Measurements from ENCODE around the gene SMOC2. TPM values are rescaled to one million over a fixed set of nuclear protein-coding genes. Genes with fewer than 3 reads are reported as not detected.

The SMOC2 gene
- total RNA-seq, 1 experiment from 2014 or later, result 2.1 TPM

- Histone ChIP-seq H3K79me1 (ENCODE audit: insufficient read depth, low read depth, low read length, poor library complexity, severe bottlenecking) (no peaks in the 10 kb centered on the region), H2AFZ (ENCODE audit: low read length) (no peak overlapping the region), H3K23ac (ENCODE audit: insufficient read length, low read depth, low read length) (no peak overlapping the region), H3K56ac (ENCODE audit: insufficient read length, low read depth, low read length) (no peak overlapping the region), H3K23me2 (ENCODE audit: insufficient read length, low read depth, low read length, poor library complexity, severe bottlenecking) (no peaks in the 10 kb centered on the region), H3K9ac (ENCODE audit: extremely low read depth, insufficient read length, low read length) (no peak overlapping the region), H3K4ac (ENCODE audit: low read depth, low read length) (no peak overlapping the region), H3K27me3 (ENCODE audit: insufficient read depth, low read length) (no peaks in the 10 kb centered on the region), H4K91ac (ENCODE audit: insufficient read length, low read depth, low read length) (no peak overlapping the region), H4K5ac (ENCODE audit: insufficient read length, low read depth, low read length) (no peak overlapping the region), H2BK12ac (ENCODE audit: insufficient read length, low read depth, low read length) (no peak overlapping the region), H4K20me1 (ENCODE audit: control insufficient read depth, insufficient read depth, insufficient read length) (no peaks in the 10 kb centered on the region), H2BK120ac (ENCODE audit: low read depth, low read length, poor library complexity, severe bottlenecking) (no peak overlapping the region), H3K4me2 (ENCODE audit: insufficient read depth, insufficient read length, low read length) (no peak overlapping the region), H3K18ac (ENCODE audit: insufficient read length, low read depth, low read length) (no peak overlapping the region), H3T11ph (ENCODE audit: low read length) (no peak overlapping the region), H2AK5ac (ENCODE audit: insufficient read length, low read length) (no peak overlapping the region), H3K9me3 (ENCODE audit: control insufficient read depth, low read depth, low read length) (no peaks in the 10 kb centered on the region), H2BK15ac (ENCODE audit: low read depth, low read length) (no peak overlapping the region), H3K14ac (ENCODE audit: insufficient read depth, low read length) (no peak overlapping the region), H4K8ac (replicated peaks; ENCODE audit: insufficient read length, low read depth, low read length) (no peak overlapping the region), H3K4me1 (ENCODE audit: insufficient read depth, low read length) (no peaks in the 10 kb centered on the region), H2BK20ac (ENCODE audit: low read depth, low read length, poor library complexity, severe bottlenecking) (no peak overlapping the region), H3K79me2 (ENCODE audit: insufficient read depth, low read length) (no peaks in the 10 kb centered on the region), H3K27ac (ENCODE audit: insufficient read length, low read depth, low read length) (no peak overlapping the region), H2BK5ac (ENCODE audit: insufficient read length, low read length) (no peak overlapping the region)
- peaks cover 2 to 13% of the 10 kb centered on the region in 2 experiments; a peak in 3 of 4 replicates for H3K4me1 Mint-ChIP-seq
- no peaks in the 10 kb centered on the region; the same call in none of the 2 replicates for H3K27me3 Mint-ChIP-seq (ENCODE audit: low read depth)
- H3K36me3 Mint-ChIP-seq (ENCODE audit: insufficient read depth in 1 of 3, low read depth in 3 of 3), result peaks cover 0 to 5% (median 2%) of the 10 kb centered on the region in 3 experiments; a peak in 2 of 7 replicates
- TF ChIP-seq, protein P1, sequence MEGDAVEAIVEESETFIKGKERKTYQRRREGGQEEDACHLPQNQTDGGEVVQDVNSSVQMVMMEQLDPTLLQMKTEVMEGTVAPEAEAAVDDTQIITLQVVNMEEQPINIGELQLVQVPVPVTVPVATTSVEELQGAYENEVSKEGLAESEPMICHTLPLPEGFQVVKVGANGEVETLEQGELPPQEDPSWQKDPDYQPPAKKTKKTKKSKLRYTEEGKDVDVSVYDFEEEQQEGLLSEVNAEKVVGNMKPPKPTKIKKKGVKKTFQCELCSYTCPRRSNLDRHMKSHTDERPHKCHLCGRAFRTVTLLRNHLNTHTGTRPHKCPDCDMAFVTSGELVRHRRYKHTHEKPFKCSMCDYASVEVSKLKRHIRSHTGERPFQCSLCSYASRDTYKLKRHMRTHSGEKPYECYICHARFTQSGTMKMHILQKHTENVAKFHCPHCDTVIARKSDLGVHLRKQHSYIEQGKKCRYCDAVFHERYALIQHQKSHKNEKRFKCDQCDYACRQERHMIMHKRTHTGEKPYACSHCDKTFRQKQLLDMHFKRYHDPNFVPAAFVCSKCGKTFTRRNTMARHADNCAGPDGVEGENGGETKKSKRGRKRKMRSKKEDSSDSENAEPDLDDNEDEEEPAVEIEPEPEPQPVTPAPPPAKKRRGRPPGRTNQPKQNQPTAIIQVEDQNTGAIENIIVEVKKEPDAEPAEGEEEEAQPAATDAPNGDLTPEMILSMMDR (conservative IDR thresholded peaks at IDR 0.05), result no peak
- H3K27ac Mint-ChIP-seq, result no peak overlapping the region; a peak in 1 of 7 replicates
- H3K4me3 Mint-ChIP-seq, result no peak overlapping the region
- no peak for DNase-seq
- H3K9me3 Mint-ChIP-seq, result peaks cover 5 to 6% of the 10 kb centered on the region in 2 experiments; a peak in 4 of 5 replicates
- no CpG with 5 or more reads among the region's 23 CpGs for WGBS (ENCODE audit: extremely low coverage, insufficient read length, low lambda C conversion rate)
Observed at GRCh38 chr6:168393126-168393870, 47.7 kb upstream of the SMOC2 start.
